Measurements from ENCODE around the gene HPCA. TPM values are rescaled to one million over a fixed set of nuclear protein-coding genes. Genes with fewer than 3 reads are reported as not detected.

The HPCA gene
- total RNA-seq, 1 experiment from 2014 or later, result not detected

DNA sequence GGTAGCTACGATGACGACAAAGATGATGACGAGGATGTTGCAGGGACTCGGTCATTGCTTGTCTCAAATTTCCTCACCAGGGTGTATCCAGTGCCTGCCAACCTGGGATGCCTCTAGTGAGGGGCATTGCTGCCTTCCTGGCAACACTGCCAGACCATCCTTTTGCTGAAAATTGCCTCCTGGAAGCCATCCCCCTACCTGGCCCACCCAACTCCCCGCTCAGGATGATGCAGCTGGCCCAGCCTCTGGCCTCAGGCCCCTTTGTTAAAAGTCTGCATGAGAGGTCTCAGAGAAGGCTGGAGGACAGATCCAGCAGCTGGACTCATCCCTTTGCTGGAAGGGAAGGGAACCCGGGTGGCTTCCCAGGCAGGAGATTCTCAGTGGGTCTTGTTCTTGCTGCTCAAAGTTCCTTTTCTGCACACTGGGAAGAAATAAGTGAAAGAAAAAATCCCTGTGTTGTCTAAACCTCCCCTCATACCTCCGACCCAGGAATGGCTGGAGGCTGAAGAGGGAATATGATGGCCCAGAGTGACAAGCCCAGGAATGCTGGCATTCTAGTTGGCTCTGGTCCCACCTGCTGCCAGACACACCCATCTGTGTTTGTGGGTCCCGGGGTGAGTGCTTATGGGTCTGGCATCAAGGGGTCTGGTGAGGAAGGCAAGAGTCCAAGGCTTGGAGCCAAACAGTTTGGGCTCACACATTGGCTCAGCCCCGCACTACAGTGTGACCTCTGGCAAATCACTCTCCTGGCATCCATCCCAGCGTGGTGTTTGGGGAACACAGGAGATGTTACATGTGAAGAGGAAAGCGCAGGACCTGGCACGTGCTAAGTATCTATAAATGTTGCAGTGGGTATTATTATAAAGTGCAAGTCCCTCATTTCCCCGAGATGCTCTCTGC is 8.8 kb upstream of the HPCA start:
- no peaks in the 10 kb centered on the region for H3K36me3 ChIP-seq
- DNase-seq (ENCODE audit: low read depth in 1 of 2, low spot score in 2 of 2), result no peak
- H3K27ac ChIP-seq, result no peak overlapping the region
- peaks cover 8% of the 10 kb centered on the region for H3K4me1 ChIP-seq (replicated peaks)
- H3K4me3 ChIP-seq, result no peak overlapping the region
- H3K9me3 ChIP-seq (replicated peaks), result no peaks in the 10 kb centered on the region
- H3K27me3 ChIP-seq (replicated peaks), result no peaks in the 10 kb centered on the region

DNA sequence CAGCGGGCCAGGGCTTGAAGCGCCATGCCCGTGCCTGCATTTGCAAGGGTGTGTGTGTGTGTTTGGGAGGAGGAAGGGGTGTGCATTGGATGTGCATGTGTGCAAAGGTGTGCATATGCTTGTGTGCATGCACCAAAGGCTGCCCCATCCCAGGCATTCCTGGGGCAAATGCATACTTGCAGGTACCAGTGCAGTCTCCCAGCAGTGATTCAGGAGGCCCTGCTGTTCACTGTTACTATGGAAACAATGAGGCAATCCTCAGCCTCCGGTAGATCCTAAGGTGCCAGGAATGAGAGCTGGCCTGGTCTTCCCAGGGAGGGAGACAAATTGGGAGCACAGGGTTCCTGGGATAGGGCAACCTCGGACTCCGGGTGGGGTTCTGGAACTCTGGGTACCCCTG is 8.1 kb upstream of the HPCA start:
- Histone ChIP-seq H3K4me3 (no peak overlapping the region), H3K9me3 (replicated peaks) (no peaks in the 10 kb centered on the region), H3K4me1 (replicated peaks) (peaks cover 3% of the 10 kb centered on the region; the same call in 1 of the 2 replicates), H3K27ac (no peak overlapping the region), H3K27me3 (replicated peaks) (no peaks in the 10 kb centered on the region), H3K36me3 (no peaks in the 10 kb centered on the region)
- DNase-seq (ENCODE audit: low read depth in 1 of 2, low spot score in 2 of 2), result no peak

DNA sequence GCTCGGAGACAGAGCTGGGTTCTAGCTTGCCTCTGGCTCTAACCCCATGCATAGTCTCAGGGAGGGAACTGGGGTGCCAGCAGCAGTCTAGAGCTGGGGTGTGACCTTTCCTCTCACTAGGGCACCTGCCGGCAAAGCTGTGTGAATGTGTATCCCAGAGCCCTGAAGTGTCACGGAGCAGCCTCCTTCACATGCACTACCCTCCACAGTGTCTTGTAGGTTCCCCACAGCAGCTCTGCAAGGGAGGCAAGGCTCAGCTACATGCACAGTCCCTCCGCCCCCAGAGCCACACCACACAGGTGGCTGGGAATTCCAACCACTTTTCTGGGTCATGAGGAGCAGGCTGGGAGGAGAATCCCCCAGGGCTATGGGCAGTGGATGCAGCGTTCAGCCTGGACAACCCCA is 7.7 kb upstream of the HPCA start:
- no peaks in the 10 kb centered on the region for H3K27me3 ChIP-seq (replicated peaks)
- no peaks in the 10 kb centered on the region for H3K9me3 ChIP-seq (replicated peaks)
- H3K4me1 ChIP-seq (replicated peaks), result peaks cover 3% of the 10 kb centered on the region; the same call in 1 of the 2 replicates
- H3K36me3 ChIP-seq, result no peaks in the 10 kb centered on the region
- no peak overlapping the region for H3K27ac ChIP-seq
- H3K4me3 ChIP-seq, result no peak overlapping the region
- no peak for DNase-seq (ENCODE audit: low read depth in 1 of 2, low spot score in 2 of 2)

DNA sequence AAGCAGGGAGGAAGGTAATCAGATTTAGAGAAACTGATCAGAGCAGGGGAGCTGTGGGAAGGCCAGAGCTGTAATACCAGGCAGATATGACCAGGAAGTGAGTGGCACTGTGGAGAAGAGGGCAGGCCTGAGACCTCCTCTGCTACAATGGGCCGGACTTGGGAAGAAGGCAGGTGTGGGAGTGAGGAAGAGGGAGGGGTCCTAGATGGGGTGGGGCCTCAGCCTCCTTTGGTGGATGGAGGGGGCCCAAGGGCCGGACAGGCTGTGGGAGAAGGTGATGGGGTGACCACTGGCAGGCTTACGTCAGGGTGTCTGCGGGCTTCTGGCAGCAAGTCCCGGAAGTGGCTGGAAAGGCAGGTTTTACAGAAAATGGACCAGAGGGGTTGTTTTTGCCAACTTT is 5.0 kb upstream of the HPCA start:
- Histone ChIP-seq H3K36me3 (no peaks in the 10 kb centered on the region), H3K27ac (no peak overlapping the region), H3K27me3 (replicated peaks) (peaks cover 18% of the 10 kb centered on the region; the same call in 1 of the 2 replicates), H3K4me3 (no peak overlapping the region), H3K4me1 (replicated peaks) (peaks cover 8% of the 10 kb centered on the region), H3K9me3 (replicated peaks) (no peaks in the 10 kb centered on the region)
- DNase-seq (ENCODE audit: low read depth in 1 of 2, low spot score in 2 of 2), result no peak

DNA sequence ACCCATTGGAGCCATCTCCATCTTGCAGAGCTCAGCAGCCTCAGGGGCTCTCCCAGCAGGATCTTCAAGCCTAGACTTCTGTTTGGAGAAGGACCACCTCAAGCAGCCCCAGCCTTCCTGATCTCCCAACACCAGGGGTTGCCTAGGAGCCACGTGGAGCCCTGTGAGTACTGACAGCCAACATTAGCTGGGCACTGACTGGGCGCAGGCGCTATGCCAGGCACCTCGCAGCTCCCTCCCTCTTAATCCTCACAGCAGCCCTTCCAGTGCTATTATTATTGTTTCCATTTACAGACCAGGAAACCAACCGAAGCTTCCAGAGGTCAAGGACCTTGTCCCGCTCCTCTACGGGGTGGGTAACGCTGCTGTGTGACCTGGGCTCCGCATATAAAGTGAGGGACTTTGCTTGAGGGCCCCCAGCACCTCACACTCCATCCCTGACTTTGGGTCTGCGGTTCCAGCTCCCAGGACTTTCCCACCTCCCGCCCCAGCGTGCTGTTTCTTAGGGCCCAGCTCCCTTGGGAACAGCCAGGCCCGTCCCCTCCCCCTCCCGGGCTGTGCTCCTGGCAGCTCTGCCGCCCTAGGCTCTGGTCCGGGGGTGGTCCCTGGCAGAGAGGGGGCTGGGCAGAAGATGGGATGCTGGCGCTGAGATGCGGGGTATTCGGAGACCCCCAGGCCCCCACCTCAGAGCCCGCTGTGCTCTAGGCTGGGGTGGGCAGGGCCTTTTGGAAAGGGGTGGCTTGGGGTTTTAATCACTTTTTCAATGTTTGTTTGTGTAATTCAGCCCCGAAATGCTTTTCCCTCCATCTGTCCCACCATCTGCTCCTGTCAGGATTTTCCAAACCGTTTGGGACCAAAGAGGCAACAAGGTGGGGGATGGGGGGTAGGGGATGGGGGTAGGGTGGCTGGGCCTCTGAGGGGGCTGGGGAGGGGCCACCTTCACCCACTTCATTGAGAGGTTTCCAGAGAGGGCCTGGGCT is 4.1 kb upstream of the HPCA start:
- no peaks in the 10 kb centered on the region for H3K9me3 ChIP-seq (replicated peaks)
- H3K27ac ChIP-seq, result no peak overlapping the region
- H3K27me3 ChIP-seq (replicated peaks), result peaks cover 27% of the 10 kb centered on the region
- peaks cover 11% of the 10 kb centered on the region for H3K4me1 ChIP-seq (replicated peaks)
- no peak for DNase-seq (ENCODE audit: low read depth in 1 of 2, low spot score in 2 of 2)
- H3K36me3 ChIP-seq, result no peaks in the 10 kb centered on the region
- no peak overlapping the region for H3K4me3 ChIP-seq

DNA sequence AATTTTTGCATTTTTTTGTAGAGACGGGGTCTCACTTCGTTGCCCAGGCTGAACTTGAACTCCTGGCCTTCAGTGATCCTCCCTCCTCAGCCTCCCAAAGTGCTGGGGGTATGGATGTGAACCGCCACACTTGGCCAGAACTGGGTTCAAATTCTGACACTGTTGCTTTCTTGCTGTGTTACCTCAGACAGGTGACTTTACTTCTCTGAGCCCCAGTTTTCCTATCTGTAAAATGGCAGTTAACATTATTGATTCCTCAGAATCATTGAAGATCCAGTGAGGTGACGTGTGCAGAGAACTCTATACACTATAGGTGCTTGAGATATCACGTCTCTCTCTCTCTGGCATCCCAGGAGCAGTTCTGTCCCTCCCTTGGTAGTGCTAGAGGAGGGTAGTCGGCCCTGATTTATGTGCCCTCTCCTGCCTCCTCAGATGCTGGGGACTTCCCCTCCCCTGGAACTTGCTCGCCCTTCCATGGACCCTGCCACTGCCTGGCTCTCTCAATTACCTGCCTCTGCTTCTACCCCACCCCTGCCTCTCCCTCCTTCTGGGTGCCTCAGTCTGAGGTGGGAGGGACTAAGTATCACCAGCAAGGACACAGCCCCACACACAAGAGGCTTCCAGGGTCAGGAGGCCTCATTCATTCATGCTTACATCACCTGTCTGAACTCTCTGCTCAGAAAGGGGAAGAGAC is 2.8 kb upstream of the HPCA start:
- H3K27ac ChIP-seq, result no peak overlapping the region

DNA sequence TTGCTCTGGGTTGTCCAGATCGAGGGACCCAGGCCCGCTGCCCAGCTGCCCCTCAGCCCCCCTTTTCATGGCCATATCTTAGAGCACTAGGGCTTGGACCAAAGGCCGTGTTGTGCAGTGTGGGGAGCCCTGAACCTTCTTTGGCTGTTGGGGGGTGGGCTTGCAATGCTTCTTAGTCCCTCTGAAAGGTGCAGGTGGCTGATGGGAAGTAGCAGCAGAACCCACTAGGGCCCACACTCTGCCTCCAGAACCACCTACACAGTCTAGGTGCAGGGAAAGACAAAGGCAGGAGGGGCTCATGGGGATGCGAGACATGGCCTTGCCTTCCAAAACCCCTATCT is 2.3 kb upstream of the HPCA start:
- no peaks in the 10 kb centered on the region for H3K9me3 ChIP-seq (replicated peaks)
- no peak overlapping the region for H3K4me3 ChIP-seq
- DNase-seq (ENCODE audit: low read depth in 1 of 2, low spot score in 2 of 2), result no peak
- no peaks in the 10 kb centered on the region for H3K36me3 ChIP-seq
- H3K27me3 ChIP-seq (replicated peaks), result peaks cover 28% of the 10 kb centered on the region
- H3K27ac ChIP-seq, result no peak overlapping the region
- H3K4me1 ChIP-seq (replicated peaks), result peaks cover 11% of the 10 kb centered on the region

More for the DNA sequence above, 2.8 kb upstream of the HPCA start:
- no peak for DNase-seq (ENCODE audit: low read depth in 1 of 2, low spot score in 2 of 2)
- Histone ChIP-seq H3K4me1 (replicated peaks) (peaks cover 11% of the 10 kb centered on the region), H3K9me3 (replicated peaks) (no peaks in the 10 kb centered on the region), H3K27me3 (replicated peaks) (peaks cover 28% of the 10 kb centered on the region), H3K4me3 (no peak overlapping the region), H3K36me3 (no peaks in the 10 kb centered on the region)

DNA sequence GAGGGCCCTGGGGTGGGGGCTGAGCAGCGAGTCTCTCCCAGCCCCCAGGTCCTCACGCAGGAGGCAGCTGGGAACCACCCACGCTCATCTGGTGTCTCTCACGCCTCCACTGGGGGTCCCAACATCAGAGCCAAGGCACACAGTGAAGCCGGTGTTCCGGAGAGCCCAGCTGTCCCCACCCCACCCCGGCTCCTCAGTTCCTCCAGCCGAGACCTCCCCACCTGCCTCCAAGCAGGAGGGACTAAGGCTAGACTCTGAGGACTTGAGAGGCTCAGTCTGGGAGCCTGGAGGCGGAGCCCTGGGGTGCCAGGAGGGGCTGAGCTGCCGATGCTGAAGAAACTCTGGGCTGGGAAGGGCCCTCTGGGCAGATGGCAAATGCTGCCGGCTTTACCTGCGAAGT is 1.6 kb upstream of the HPCA start:
- peaks cover 28% of the 10 kb centered on the region for H3K27me3 ChIP-seq (replicated peaks)

DNA sequence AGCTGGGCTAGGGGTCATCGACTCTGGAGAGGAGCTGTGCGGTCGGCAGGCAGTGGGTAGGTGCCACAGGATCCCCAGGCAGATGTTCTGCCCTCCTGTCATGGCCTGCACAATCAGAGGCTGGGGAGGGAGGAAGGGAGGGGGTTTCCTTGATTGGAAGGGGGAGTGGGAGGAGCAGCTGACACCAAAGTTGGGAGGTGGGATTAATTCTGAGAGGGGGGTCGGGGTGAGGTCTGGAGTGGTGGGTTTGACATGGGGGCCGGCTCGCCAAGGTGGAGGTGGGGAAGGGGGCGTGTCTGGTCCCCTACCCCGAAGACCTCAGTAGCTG is 651 bp upstream of the HPCA start:
- DNase-seq (ENCODE audit: low read depth in 1 of 2, low spot score in 2 of 2), result no peak
- peaks cover 28% of the 10 kb centered on the region for H3K27me3 ChIP-seq (replicated peaks)
- peaks cover 11% of the 10 kb centered on the region for H3K4me1 ChIP-seq (replicated peaks)
- H3K27ac ChIP-seq, result no peak overlapping the region
- H3K36me3 ChIP-seq, result no peaks in the 10 kb centered on the region
- no peaks in the 10 kb centered on the region for H3K9me3 ChIP-seq (replicated peaks)
- H3K4me3 ChIP-seq, result no peak overlapping the region

More for the DNA sequence above, 1.6 kb upstream of the HPCA start:
- no peaks in the 10 kb centered on the region for H3K9me3 ChIP-seq (replicated peaks)
- H3K27ac ChIP-seq, result no peak overlapping the region
- H3K4me1 ChIP-seq (replicated peaks), result peaks cover 11% of the 10 kb centered on the region
- H3K36me3 ChIP-seq, result no peaks in the 10 kb centered on the region
- DNase-seq (ENCODE audit: low read depth in 1 of 2, low spot score in 2 of 2), result no peak
- H3K4me3 ChIP-seq, result no peak overlapping the region

DNA sequence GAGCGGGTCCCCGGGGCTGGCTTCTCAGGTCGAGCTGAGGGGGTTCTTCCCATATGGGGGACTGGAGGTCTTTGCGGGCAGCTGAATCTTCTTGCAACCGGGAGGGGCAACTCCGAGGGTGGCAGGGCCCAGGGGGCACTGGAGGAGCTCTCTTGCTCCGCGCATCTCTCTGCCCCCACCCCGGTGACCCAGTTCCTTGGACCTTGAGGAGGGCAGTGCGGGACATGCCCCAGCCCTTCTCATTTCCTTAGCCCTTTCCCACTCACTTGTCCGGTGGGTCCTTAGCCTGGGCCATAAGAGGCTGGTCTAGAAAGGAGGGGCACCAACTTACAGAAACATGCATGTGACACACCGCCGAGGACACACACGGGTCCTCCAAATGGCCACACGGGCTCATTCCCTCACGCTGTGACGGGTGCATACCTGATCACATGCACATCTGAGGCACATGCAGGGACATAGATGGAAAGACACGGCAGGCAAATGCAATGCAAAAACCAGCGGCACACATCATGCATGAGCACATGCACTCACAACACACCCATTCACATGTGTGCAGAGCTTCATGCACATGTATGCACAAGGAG is 630 bp downstream of the HPCA start:
- no peak overlapping the region for H3K27ac ChIP-seq
- no peaks in the 10 kb centered on the region for H3K9me3 ChIP-seq (replicated peaks)
- H3K4me1 ChIP-seq (replicated peaks), result peaks cover 11% of the 10 kb centered on the region
- no peaks in the 10 kb centered on the region for H3K36me3 ChIP-seq
- no peak overlapping the region for H3K4me3 ChIP-seq
- no peak for DNase-seq (ENCODE audit: low read depth in 1 of 2, low spot score in 2 of 2)
- peaks cover 36% of the 10 kb centered on the region for H3K27me3 ChIP-seq (replicated peaks)

DNA sequence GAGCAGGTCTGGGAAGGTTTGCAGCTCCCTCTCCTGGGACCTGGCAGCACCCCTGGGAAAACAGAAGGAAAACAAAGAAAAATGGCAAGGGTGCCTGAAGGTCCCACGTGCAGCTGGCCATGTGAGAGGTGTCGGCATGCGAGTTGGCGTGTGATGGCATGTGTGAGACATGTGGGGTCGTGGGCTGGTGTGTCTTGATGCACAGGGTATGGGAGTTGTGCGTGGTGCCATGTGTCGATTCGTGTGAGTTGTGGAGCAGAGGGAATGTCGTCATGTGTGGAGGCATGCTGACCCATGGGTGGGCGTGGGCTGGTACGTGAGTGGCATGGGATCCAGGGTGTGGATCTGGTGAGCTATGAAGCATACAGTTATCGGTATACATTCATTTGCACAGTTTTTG is 1.3 kb downstream of the HPCA start:
- Histone ChIP-seq H3K27ac (no peak overlapping the region), H3K4me3 (no peak overlapping the region), H3K27me3 (replicated peaks) (peaks cover 43% of the 10 kb centered on the region), H3K4me1 (replicated peaks) (peaks cover 11% of the 10 kb centered on the region), H3K9me3 (replicated peaks) (no peaks in the 10 kb centered on the region; the same call in 1 of the 2 replicates), H3K36me3 (no peaks in the 10 kb centered on the region)
- no peak for DNase-seq (ENCODE audit: low read depth in 1 of 2, low spot score in 2 of 2)

DNA sequence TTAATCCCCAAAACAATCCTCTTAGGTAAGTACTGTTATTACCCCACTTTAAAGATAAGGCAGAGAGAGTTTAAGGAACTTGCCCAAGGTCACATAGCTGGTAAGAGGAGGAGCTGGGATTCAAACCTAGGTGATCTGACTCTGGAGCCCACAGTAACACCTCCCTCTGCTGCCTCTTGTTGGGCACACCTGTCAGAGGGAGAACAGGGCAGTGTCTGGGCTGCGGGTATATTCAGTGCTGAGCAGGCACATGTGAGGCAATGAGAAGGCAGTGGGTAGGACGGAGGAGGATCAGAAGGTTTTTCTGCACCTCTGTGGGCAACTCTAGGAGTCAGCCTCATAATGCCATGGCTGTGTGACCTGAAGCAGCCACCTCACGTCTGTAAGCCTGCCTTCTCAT is 1.8 kb downstream of the HPCA start:
- Histone ChIP-seq H3K36me3 (no peaks in the 10 kb centered on the region), H3K9me3 (replicated peaks) (peaks cover 4% of the 10 kb centered on the region; the same call in 1 of the 2 replicates), H3K27ac (no peak overlapping the region), H3K27me3 (replicated peaks) (peaks cover 48% of the 10 kb centered on the region), H3K4me1 (replicated peaks) (peaks cover 16% of the 10 kb centered on the region), H3K4me3 (no peak overlapping the region)
- no peak for DNase-seq (ENCODE audit: low read depth in 1 of 2, low spot score in 2 of 2)

DNA sequence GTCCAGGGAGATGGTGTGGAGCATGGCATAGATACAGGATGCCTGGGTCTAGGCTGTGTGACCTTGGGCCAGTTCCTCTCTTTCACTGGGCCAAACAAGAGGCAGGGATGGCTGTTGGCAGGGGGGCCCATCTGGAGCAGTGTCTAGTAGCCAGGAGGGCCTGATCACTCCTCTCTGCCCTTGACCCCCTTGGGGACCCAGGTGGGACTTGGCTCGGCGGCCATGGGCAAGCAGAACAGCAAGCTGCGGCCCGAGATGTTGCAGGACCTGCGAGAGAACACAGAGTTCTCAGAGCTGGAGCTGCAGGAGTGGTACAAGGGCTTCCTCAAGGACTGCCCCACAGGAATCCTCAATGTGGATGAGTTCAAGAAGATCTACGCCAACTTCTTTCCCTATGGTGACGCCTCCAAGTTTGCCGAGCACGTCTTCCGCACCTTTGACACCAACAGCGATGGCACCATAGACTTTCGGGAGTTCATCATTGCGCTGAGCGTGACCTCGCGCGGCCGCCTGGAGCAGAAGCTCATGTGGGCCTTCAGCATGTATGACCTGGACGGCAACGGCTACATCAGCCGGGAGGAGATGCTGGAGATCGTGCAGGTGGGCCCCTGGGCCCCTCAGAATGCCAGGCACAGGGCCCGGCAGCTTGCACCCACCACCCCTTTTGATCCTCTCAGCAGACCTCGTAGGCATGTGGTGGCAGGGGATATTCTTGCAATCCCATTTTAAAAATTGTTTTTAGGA is 2.6 kb downstream of the HPCA start:
- Histone ChIP-seq H3K4me3 (no peak overlapping the region), H3K36me3 (no peaks in the 10 kb centered on the region), H3K4me1 (replicated peaks) (peaks cover 19% of the 10 kb centered on the region), H3K27ac (no peak overlapping the region), H3K27me3 (replicated peaks) (peaks cover 50% of the 10 kb centered on the region), H3K9me3 (replicated peaks) (peaks cover 4% of the 10 kb centered on the region; the same call in 1 of the 2 replicates)
- no peak for DNase-seq (ENCODE audit: low read depth in 1 of 2, low spot score in 2 of 2)

All from SJSA1 (cell line).